Measurements from ENCODE around the gene PCIF1.

DNA sequence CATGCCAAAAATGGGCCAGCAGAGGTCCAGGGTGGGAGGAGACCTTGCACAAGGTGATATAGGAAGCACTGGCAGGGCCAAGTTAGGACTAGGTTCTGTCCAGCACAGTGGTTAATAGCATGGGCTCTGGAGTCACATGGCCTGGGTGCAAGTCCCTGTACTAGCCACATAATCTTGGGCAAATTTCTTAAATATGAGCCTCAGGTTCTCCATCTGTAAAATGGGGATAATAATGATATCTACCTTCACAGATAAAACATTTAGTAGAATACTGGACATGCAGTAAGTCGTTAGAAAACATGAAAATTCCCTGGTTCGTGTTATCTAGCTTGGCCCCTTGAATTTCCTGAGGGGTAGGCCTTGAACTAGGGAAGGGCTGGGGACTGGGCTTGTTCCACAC is 37.2 kb upstream of the PCIF1 start:
- TF ChIP-seq EZH2 (IDR thresholded peaks at IDR 0.05; ENCODE audit: insufficient read depth, poor library complexity, severe bottlenecking) (no peak), EZH2phosphoT487 (IDR thresholded peaks at IDR 0.05; ENCODE audit: insufficient read depth, low read depth) (no peak)

Data from GM23248 (cell line).